GM10266 (cell line): ENCODE measurements around the gene DOCK10.

Experiments used
- DNase-seq: peaks from one replicate; pipeline ENCODE4 v3.0.0; 2012; ENCODE audit errors: extremely low spot score
- CTCF ChIP-seq: IDR thresholded peaks from 2 replicates; pipeline ENCODE4 v1.5.1; 2012; ENCODE audit warnings: mild to moderate bottlenecking, low read depth; ENCODE audit not compliant: control insufficient read depth, insufficient read depth; ENCODE audit errors: missing control alignments

DOCK10 gene

GRCh38 chr2:224833986-224834385 is 208.3 kb downstream of the DOCK10 start:
- no peak for DNase-seq
- TF ChIP-seq CTCF, result no peak

- no peak for TF ChIP-seq CTCF
- no peak for DNase-seq
These were observed 210.1 kb downstream of the DOCK10 start for GRCh38 chr2:224832207-224832606.

- no peak for TF ChIP-seq CTCF
- no peak for DNase-seq
These were observed 210.7 kb downstream of the DOCK10 start for GRCh38 chr2:224831530-224831929.

GRCh38 chr2:224820283-224820991 is 221.8 kb downstream of the DOCK10 start:
- no peak for DNase-seq
- no peak for TF ChIP-seq CTCF

- DNase-seq, result no peak
- no peak for TF ChIP-seq CTCF
These were observed 223.2 kb downstream of the DOCK10 start for GRCh38 chr2:224819075-224819474.

GRCh38 chr2:224817676-224818075 is 224.6 kb downstream of the DOCK10 start:
- DNase-seq, result no peak
- no peak for TF ChIP-seq CTCF

- no peak for TF ChIP-seq CTCF
- no peak for DNase-seq
These were observed 225.5 kb downstream of the DOCK10 start for GRCh38 chr2:224816816-224817215.
